Astrocyte (in vitro differentiated cells and primary cell): ENCODE measurements around the gene TRMT5. TPM values are rescaled to one million over a fixed set of nuclear protein-coding genes. Genes with fewer than 3 reads are reported as not detected.

ENCODE experiments used
- DNase-seq: peaks from one replicate; pipeline ENCODE4 v3.0.0-alpha.2; 2010; ENCODE audit warnings: low read depth
- FAIRE-seq: peaks from 2 replicates; lab custom pipeline; 2011; peaks lifted over from hg19 to GRCh38; lab: Jason Lieb, UNC
- H2AFZ ChIP-seq: 2 replicates; pipeline ENCODE4 v1.6.0; 2012; ENCODE audit warnings: low read depth, low read length, inconsistent platforms
- H3K27ac ChIP-seq: 2 replicates; pipeline ENCODE4 v1.5.1; 2011; ENCODE audit warnings: low read depth, low read length, inconsistent platforms
- H3K27me3 ChIP-seq: 2 replicates; pipeline ENCODE4 v1.6.0; 2011; ENCODE audit warnings: low read length, inconsistent platforms; ENCODE audit not compliant: insufficient read depth
- H3K36me3 ChIP-seq: 2 replicates; pipeline ENCODE4 v1.5.1; 2011; ENCODE audit warnings: low read length, inconsistent platforms; ENCODE audit not compliant: insufficient read depth
- H3K4me1 ChIP-seq: 2 replicates; pipeline ENCODE4 v1.5.1; 2011; ENCODE audit warnings: low read length, inconsistent platforms; ENCODE audit not compliant: insufficient read depth
- H3K4me2 ChIP-seq: 2 replicates; pipeline ENCODE4 v1.6.0; 2012; ENCODE audit warnings: low read length, inconsistent platforms
- H3K4me3 ChIP-seq: 2 replicates; pipeline ENCODE4 v1.5.1; 2011; ENCODE audit warnings: low read depth, mild to moderate bottlenecking, low read length, inconsistent platforms; ENCODE audit not compliant: insufficient read depth
- H3K79me2 ChIP-seq: 2 replicates; pipeline ENCODE4 v1.6.0; 2012; ENCODE audit warnings: mild to moderate bottlenecking, low read length, inconsistent platforms; ENCODE audit not compliant: insufficient read depth
- H3K9ac ChIP-seq: 2 replicates; pipeline ENCODE4 v1.6.0; 2012; ENCODE audit warnings: mild to moderate bottlenecking, low read length, inconsistent platforms
- H3K9me3 ChIP-seq: 2 replicates; pipeline ENCODE4 v1.5.1; 2012; ENCODE audit warnings: low read depth, mild to moderate bottlenecking, low read length, inconsistent platforms; ENCODE audit not compliant: insufficient read depth
- H4K20me1 ChIP-seq: 2 replicates; pipeline ENCODE4 v1.6.0; 2012; ENCODE audit warnings: low read length, inconsistent platforms; ENCODE audit not compliant: insufficient read depth
- H3K27ac Mint-ChIP-seq: one replicate; pipeline ENCODE4 v1.8.0; 2021; ENCODE audit warnings: mild to moderate bottlenecking, mixed read lengths; ENCODE audit not compliant: unreplicated experiment
- H3K27me3 Mint-ChIP-seq: one replicate; pipeline ENCODE4 v1.8.0; 2021; ENCODE audit warnings: low read depth, mixed read lengths; ENCODE audit not compliant: unreplicated experiment
- H3K36me3 Mint-ChIP-seq: one replicate; pipeline ENCODE4 v1.8.0; 2021; ENCODE audit warnings: low read depth, mixed read lengths; ENCODE audit not compliant: unreplicated experiment
- H3K4me1 Mint-ChIP-seq: one replicate; pipeline ENCODE4 v1.8.0; 2021; ENCODE audit warnings: low read depth, mixed read lengths; ENCODE audit not compliant: unreplicated experiment
- H3K4me3 Mint-ChIP-seq: one replicate; pipeline ENCODE4 v1.8.0; 2021; ENCODE audit warnings: mild to moderate bottlenecking, moderate library complexity, mixed read lengths; ENCODE audit not compliant: unreplicated experiment
- H3K9me3 Mint-ChIP-seq: one replicate; pipeline ENCODE4 v1.8.0; 2021; ENCODE audit warnings: mild to moderate bottlenecking, mixed read lengths; ENCODE audit not compliant: unreplicated experiment
- EZH2 ChIP-seq: IDR thresholded peaks from 2 replicates; pipeline ENCODE4 v1.6.1; 2012; ENCODE audit warnings: mild to moderate bottlenecking, low read length, inconsistent platforms; ENCODE audit not compliant: insufficient read depth
- total RNA-seq: library from RNA; stranded (reverse); gene quantifications from 2 replicates; pipeline ENCODE4 v1.2.1, GENCODE V29; 2021
- TF ChIP-seq, protein P1 (sequence below): IDR thresholded peaks from 2 replicates; pipeline ENCODE4 v1.5.1; 2011; ENCODE audit warnings: low read depth, mild to moderate bottlenecking, inconsistent platforms, low read length, moderate library complexity; ENCODE audit not compliant: insufficient read depth

TRMT5 gene
- total RNA-seq, 1 donor from 2014 or later = 14.8 TPM

DNA sequence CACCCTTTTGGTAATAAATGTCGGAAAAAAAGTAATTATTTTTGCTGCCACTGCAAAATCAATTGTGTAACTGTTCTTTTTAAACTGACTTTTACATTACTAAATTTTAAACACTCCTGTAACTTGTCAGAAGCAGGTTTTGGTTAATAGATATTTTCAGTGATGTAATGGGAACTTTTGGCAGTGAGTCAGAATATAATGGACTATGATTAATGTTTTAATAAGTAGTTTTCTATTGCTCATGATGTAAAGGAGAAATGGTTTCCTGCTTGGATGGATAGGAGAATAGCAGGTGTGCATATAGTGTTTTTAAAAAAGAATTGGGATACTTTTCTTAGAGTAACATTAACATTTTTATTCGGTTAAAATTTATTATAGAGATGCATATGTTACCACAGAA, 58.8 kb downstream of the TRMT5 start:
- DNase-seq (peak; percentile 65), FAIRE-seq (no peak)
- Histone ChIP-seq H3K4me1 (no peaks in the 10 kb centered on the region), H3K79me2 (peaks cover 5% of the 10 kb centered on the region), H3K27ac (no peak overlapping the region), H3K9ac (no peak overlapping the region), H3K36me3 (no peaks in the 10 kb centered on the region), H3K27me3 (no peaks in the 10 kb centered on the region), H4K20me1 (peaks cover 7% of the 10 kb centered on the region), H3K9me3 (no peaks in the 10 kb centered on the region), H3K4me3 (no peak overlapping the region), H2AFZ (no peak overlapping the region), H3K4me2 (no peak overlapping the region)
- no peaks in the 10 kb centered on the region for H3K9me3 Mint-ChIP-seq
- peaks cover under 1% of the 10 kb centered on the region for H3K4me1 Mint-ChIP-seq
- no peaks in the 10 kb centered on the region for H3K27me3 Mint-ChIP-seq
- TF ChIP-seq EZH2 = no peak
- TF ChIP-seq, protein P1, sequence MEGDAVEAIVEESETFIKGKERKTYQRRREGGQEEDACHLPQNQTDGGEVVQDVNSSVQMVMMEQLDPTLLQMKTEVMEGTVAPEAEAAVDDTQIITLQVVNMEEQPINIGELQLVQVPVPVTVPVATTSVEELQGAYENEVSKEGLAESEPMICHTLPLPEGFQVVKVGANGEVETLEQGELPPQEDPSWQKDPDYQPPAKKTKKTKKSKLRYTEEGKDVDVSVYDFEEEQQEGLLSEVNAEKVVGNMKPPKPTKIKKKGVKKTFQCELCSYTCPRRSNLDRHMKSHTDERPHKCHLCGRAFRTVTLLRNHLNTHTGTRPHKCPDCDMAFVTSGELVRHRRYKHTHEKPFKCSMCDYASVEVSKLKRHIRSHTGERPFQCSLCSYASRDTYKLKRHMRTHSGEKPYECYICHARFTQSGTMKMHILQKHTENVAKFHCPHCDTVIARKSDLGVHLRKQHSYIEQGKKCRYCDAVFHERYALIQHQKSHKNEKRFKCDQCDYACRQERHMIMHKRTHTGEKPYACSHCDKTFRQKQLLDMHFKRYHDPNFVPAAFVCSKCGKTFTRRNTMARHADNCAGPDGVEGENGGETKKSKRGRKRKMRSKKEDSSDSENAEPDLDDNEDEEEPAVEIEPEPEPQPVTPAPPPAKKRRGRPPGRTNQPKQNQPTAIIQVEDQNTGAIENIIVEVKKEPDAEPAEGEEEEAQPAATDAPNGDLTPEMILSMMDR = no peak
- H3K36me3 Mint-ChIP-seq = peaks cover 2% of the 10 kb centered on the region
- no peak overlapping the region for H3K4me3 Mint-ChIP-seq
- H3K27ac Mint-ChIP-seq = no peak overlapping the region

Other genes with a start within 250 kb of the TRMT5 start
- gene MNAT1, start 246.3 kb downstream of the TRMT5 start, total RNA-seq = 36.0 and 46.9 TPM in 2 replicates
- gene SLC38A6, start 166 bp upstream of the TRMT5 start, total RNA-seq = 13.8 and 14.9 TPM in 2 replicates